GM19099 (cell line): ENCODE data around the gene CYLD.

ENCODE experiments used
- POLR2A ChIP-seq: IDR thresholded peaks from 3 replicates; pipeline ENCODE4 v1.6.1; 2011; ENCODE audit warnings: low read depth; ENCODE audit not compliant: insufficient read length; ENCODE audit errors: extremely low read depth

CYLD gene

GRCh38 chr16:50810241-50810965 lies 68.5 kb downstream of the CYLD start:
- no peak for TF ChIP-seq POLR2A

GRCh38 chr16:50812046-50812445 lies 70.2 kb downstream of the CYLD start:
- TF ChIP-seq POLR2A, result no peak

- TF ChIP-seq POLR2A, result no peak
Observed at GRCh38 chr16:50812876-50813466, 71.1 kb downstream of the CYLD start.

GRCh38 chr16:50814052-50814451 lies 72.2 kb downstream of the CYLD start:
- TF ChIP-seq POLR2A, result no peak

- no peak for TF ChIP-seq POLR2A
Observed at GRCh38 chr16:50814541-50814940, 72.7 kb downstream of the CYLD start.

GRCh38 chr16:50815382-50815781 lies 73.5 kb downstream of the CYLD start:
- TF ChIP-seq POLR2A, result no peak

- no peak for TF ChIP-seq POLR2A
Observed at GRCh38 chr16:50816901-50817555, 75.1 kb downstream of the CYLD start.

- no peak for TF ChIP-seq POLR2A
Observed at GRCh38 chr16:50818380-50818779, 76.5 kb downstream of the CYLD start.

GRCh38 chr16:50819706-50820105 lies 77.8 kb downstream of the CYLD start:
- no peak for TF ChIP-seq POLR2A

GRCh38 chr16:50820225-50820624 lies 78.3 kb downstream of the CYLD start:
- no peak for TF ChIP-seq POLR2A

- no peak for TF ChIP-seq POLR2A
Observed at GRCh38 chr16:50821586-50821985, 79.7 kb downstream of the CYLD start.

GRCh38 chr16:50822671-50823070 lies 80.8 kb downstream of the CYLD start:
- no peak for TF ChIP-seq POLR2A

GRCh38 chr16:50826797-50827316 lies 85.0 kb downstream of the CYLD start:
- TF ChIP-seq POLR2A, result no peak

GRCh38 chr16:50828164-50828702 lies 86.3 kb downstream of the CYLD start:
- TF ChIP-seq POLR2A, result no peak

- TF ChIP-seq POLR2A, result no peak
Observed at GRCh38 chr16:50830698-50831097, 88.8 kb downstream of the CYLD start.

- TF ChIP-seq POLR2A, result no peak
Observed at GRCh38 chr16:50831751-50832150, 89.9 kb downstream of the CYLD start.
